B cell (primary cell): ENCODE results near the gene SRRM5. TPM values are rescaled to one million over a fixed set of nuclear protein-coding genes. Genes with fewer than 3 reads are reported as not detected.

Experiments used
- ATAC-seq: fragments of 200-7000 bp; cut with Tn5 transposase; one replicate; pipeline ENCODE4 v1.10.0; 2021; ENCODE audit warnings: low read depth, mild to moderate bottlenecking, moderate number of reproducible peaks, moderate library complexity
- CTCF ChIA-PET: fragments of 350-600 bp; sonication (Branson Sonifier 250); formaldehyde crosslinking; loops from one replicate; lab custom pipeline; 2021; ENCODE audit warnings: antibody characterized with exemption, inconsistent platforms; lab: Charles Lee
- POLR2A ChIA-PET: fragments of 350-600 bp; sonication (Branson Sonifier 250); formaldehyde crosslinking; loops from one replicate; lab custom pipeline; 2021; ENCODE audit warnings: antibody characterized with exemption; lab: Charles Lee
- DNase-seq: peaks from one replicate; pipeline ENCODE4 v3.0.0; 2013
- H2AFZ ChIP-seq: 2 replicates; pipeline ENCODE4 v1.6.1; 2012; ENCODE audit warnings: mild to moderate bottlenecking, low read depth, low read length; ENCODE audit not compliant: insufficient read depth, poor library complexity, severe bottlenecking
- H3K27ac ChIP-seq, 2 donors: 1 replicate in 1 of 2; 2 replicates in 1 of 2; pipeline ENCODE4 v1.5.1; 2012 to 2013; ENCODE audit warnings: low read length in 2 of 2, mild to moderate bottlenecking in 2 of 2, moderate library complexity in 1 of 2
- H3K27me3 ChIP-seq, 4 experiments: fragments of 200-600 bp in 1 of 4; sonication (generic) in 1 of 4; replicated peaks in 1 of 4; 1 replicate in 2 of 4; 2 replicates in 2 of 4; pipeline versions ENCODE4 v1.6.1 to v1.7.0; 2013 to 2016; ENCODE audit warnings: low read length in 3 of 4, mild to moderate bottlenecking in 2 of 4, mixed read lengths in 1 of 4, moderate library complexity in 1 of 4; ENCODE audit not compliant: insufficient read depth in 4 of 4, control insufficient read depth in 3 of 4; ENCODE audit errors: control extremely low read depth in 1 of 4
- H3K36me3 ChIP-seq, 2 experiments: replicated peaks in 1 of 2; 1 replicate in 1 of 2; 2 replicates in 1 of 2; pipeline versions ENCODE4 v1.6.1 to v1.7.1; 2013; ENCODE audit warnings: low read length in 1 of 2; ENCODE audit not compliant: insufficient read depth in 2 of 2, control insufficient read depth in 1 of 2; ENCODE audit errors: control extremely low read depth in 1 of 2, extremely low read depth in 1 of 2
- H3K4me1 ChIP-seq, 2 donors: fragments of 200-600 bp in 1 of 2; sonication (generic) in 1 of 2; 1 replicate in 1 of 2; 2 replicates in 1 of 2; pipeline versions ENCODE4 v1.5.1 to v1.6.1; 2013 to 2017; ENCODE audit warnings: low read length in 2 of 2; ENCODE audit not compliant: control insufficient read depth in 2 of 2, insufficient read depth in 2 of 2
- H3K4me2 ChIP-seq: replicated peaks from 2 replicates; pipeline ENCODE3; 2012; ENCODE audit warnings: mild to moderate bottlenecking, low read depth, low read length; ENCODE audit not compliant: poor library complexity, severe bottlenecking
- H3K4me3 ChIP-seq, 5 experiments: fragments of 200-600 bp in 1 of 5; sonication (generic) in 1 of 5; 1 replicate in 3 of 5; 2 replicates in 2 of 5; pipeline versions ENCODE4 v1.5.1 to v1.7.0; 2011 to 2016; ENCODE audit warnings: low read length in 4 of 5, mild to moderate bottlenecking in 4 of 5, low read depth in 2 of 5, control low read depth in 1 of 5, moderate library complexity in 1 of 5; ENCODE audit not compliant: insufficient read depth in 1 of 5; ENCODE audit errors: control extremely low read depth in 1 of 5, extremely low read depth in 1 of 5
- H3K79me2 ChIP-seq: fragments of 200-600 bp; sonication (generic); one replicate; pipeline ENCODE4 v1.6.0; 2016; ENCODE audit warnings: low read length; ENCODE audit not compliant: control insufficient read depth, insufficient read depth
- H3K9ac ChIP-seq: fragments of 200-600 bp; sonication (generic); 2 replicates; pipeline ENCODE4 v1.6.1; 2017; ENCODE audit warnings: mild to moderate bottlenecking, low read length, moderate library complexity
- H3K9me3 ChIP-seq, 3 donors: one replicate each; pipeline versions ENCODE4 v1.6.1 to v1.7.1; 2013; ENCODE audit warnings: low read length in 2 of 3; ENCODE audit not compliant: control insufficient read depth in 2 of 3, insufficient read depth in 1 of 3; ENCODE audit errors: control extremely low read depth in 1 of 3
- H4K20me1 ChIP-seq: 2 replicates; pipeline ENCODE4 v1.6.0; 2012; ENCODE audit warnings: mild to moderate bottlenecking, low read length; ENCODE audit not compliant: insufficient read depth, control insufficient read depth, poor library complexity, severe bottlenecking
- H3K27ac Mint-ChIP-seq: one replicate; pipeline ENCODE4 v1.8.0; 2021; ENCODE audit warnings: mixed read lengths
- H3K27me3 Mint-ChIP-seq: one replicate; pipeline ENCODE4 v1.8.0; 2021; ENCODE audit warnings: mixed read lengths
- H3K4me1 Mint-ChIP-seq: one replicate; pipeline ENCODE4 v1.8.0; 2021; ENCODE audit warnings: mixed read lengths
- H3K4me3 Mint-ChIP-seq: one replicate; pipeline ENCODE4 v1.8.0; 2021; ENCODE audit warnings: mixed read lengths
- H3K9me3 Mint-ChIP-seq: one replicate; pipeline ENCODE4 v1.8.0; 2022; ENCODE audit warnings: mixed read lengths; ENCODE audit not compliant: insufficient read depth
- CTCF ChIP-seq: fragments of 200-600 bp; IDR thresholded peaks from one replicate; pipeline ENCODE4 v1.8.0; 2022; ENCODE audit warnings: antibody characterized with exemption, mild to moderate bottlenecking
- EZH2 ChIP-seq: IDR thresholded peaks from 2 replicates; pipeline ENCODE4 v1.6.1; 2012; ENCODE audit warnings: borderline replicate concordance, low read depth, mild to moderate bottlenecking, moderate library complexity, low read length; ENCODE audit not compliant: insufficient read depth, poor library complexity, severe bottlenecking
- WGBS: methylation state at CpG from one replicate; pipeline ENCODE4 v1.1.5; 2013; ENCODE audit warnings: missing lambda C conversion rate; ENCODE audit not compliant: insufficient coverage; 5-methylcytosine and 5-hydroxymethylcytosine counted together
- intact Hi-C: fragments of 100-400 bp; cut with micrococcal nuclease; formaldehyde crosslinking; loops from one replicate; pipeline ENCODE4 v1.10.0; 2022
- polyA plus RNA-seq: library from polyadenylated mRNA; depleted of rRNA; stranded (reverse); fragments of >200 nt; gene quantifications from 2 replicates; pipeline ENCODE4 v1.2.3, GENCODE V29; 2012
- total RNA-seq, 2 donors: library from RNA; stranded (reverse); fragments of 120-200 nt in 1 of 2; gene quantifications; 1 replicate in 1 of 2; 2 replicates in 1 of 2; pipeline versions ENCODE4 v1.2.3 to v1.2.4, GENCODE V29; 2013 to 2022

SRRM5 gene
- total and polyA plus RNA-seq, 2 donors (not counting 1 experiment from before 2014, with no cell fraction given): 0.64 to 1.4 TPM

DNA sequence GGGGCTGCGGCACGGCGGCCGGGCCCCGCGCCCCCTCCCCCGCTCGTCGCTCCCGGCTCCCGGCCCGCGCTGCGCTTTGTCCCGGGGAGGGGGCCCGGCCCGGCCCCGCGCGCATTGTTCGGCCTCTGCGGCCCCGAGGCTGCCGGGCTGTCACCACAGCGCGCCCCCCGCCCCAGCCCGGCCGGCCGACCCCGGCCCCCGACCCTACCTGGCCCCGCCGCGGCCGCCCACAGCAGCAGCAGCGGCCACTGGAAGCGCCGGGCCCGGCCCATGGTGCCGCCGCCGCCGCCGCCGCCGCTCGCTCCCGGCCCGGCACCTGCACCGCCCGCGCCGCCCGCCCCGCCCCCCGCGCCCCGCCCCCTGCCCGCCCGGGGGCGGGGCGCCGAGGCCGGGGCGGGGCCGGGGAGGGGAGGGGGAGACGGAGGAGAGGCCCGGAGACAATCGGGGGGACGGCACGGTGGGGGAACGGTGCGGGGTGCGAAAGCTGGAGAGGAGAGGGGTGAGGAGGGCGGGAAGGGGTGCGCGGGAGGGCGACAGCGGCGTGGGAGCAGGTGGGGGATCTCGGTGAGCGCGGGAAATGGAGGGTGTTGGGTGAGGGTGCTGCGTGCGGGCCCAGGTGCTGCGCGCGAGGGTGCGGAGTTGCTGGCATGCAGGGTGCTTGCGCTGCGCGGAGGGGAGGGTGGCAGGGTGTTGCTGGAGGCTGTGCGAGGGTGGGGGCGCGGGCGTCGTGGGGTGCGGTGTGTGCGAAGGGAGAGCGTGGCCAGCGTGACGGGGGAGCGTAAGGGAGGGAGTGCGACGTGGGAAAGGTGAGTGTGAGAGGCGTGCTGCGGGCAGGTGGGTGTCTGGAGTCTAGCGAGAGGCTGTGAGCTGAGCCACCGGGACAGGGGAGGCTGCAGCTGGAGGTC is 27.9 kb downstream of the SRRM5 start, which contains the start of gene CADM4:
TSS of gene CADM4 (minus strand) at position 332 of the 905 bp plus-strand sequence. CDS start at position 272, 60 bp downstream.
- intact Hi-C loops: loop anchor here (2.0 kb wide), 1 partner anchor 21 kb away; the partner anchor contains the start of gene ZNF428
- peak; percentile 73 for DNase-seq

More for the DNA sequence above, 27.9 kb downstream of the SRRM5 start, which contains the start of gene CADM4:
- Histone ChIP-seq H3K4me1 (peaks cover 20 to 26% of the 10 kb centered on the region in 2 donors), H2AFZ (peak within 1 kb of the TSS; percentile 97), H3K9ac (peak within 1 kb of the TSS; percentile 68), H3K79me2 (no peaks in the 10 kb centered on the region), H3K36me3 (no peaks in the 10 kb centered on the region), H3K4me2 (peak within 1 kb of the TSS; percentile 97), H3K4me3 (peak within 1 kb of the TSS in 4 of 5 experiments; percentile 40 to 62 (median 56)), H3K9me3 (no peaks in the 10 kb centered on the region), H3K27ac (no peak within 1 kb of the TSS), H4K20me1 (no peaks in the 10 kb centered on the region), H3K27me3 (peaks cover 0 to 50% (median 18%) of the 10 kb centered on the region in 4 experiments)
- Mint-ChIP-seq H3K9me3 (no peaks in the 10 kb centered on the region), H3K4me3 (peak within 1 kb of the TSS; percentile 80), H3K27me3 (peaks cover 35% of the 10 kb centered on the region), H3K27ac (peak within 1 kb of the TSS; percentile 16), H3K4me1 (peaks cover 25% of the 10 kb centered on the region)
- ChIA-PET POLR2A (interaction anchor here (0.6 kb wide), 1 partner anchor 11 kb away, joined by 5 read pairs; no protein-coding TSS in a partner anchor), CTCF (no interaction called here)
- peak; percentile 87 for ATAC-seq
- TF ChIP-seq EZH2 (no peak), CTCF (no peak)
- WGBS: 2% methylated on average over 83 of the region's 110 CpGs
